Measurements from ENCODE around the gene KEL. TPM values are rescaled to one million over a fixed set of nuclear protein-coding genes. Genes with fewer than 3 reads are reported as not detected.
A peak's percentile ranks its signal among the peaks of the same experiment; 100 is the strongest.

Gene KEL
- total and polyA plus RNA-seq, 7 experiments from 2014 or later: 0.11 to 1.5 (median 0.22) TPM; not detected in 2

- H3K27ac Mint-ChIP-seq: no peak overlapping the region
- H3K4me3 Mint-ChIP-seq: no peak overlapping the region
- Histone ChIP-seq H3K9me3 (ENCODE audit: control insufficient read depth in 2 of 3, low read length in 3 of 3) (peaks cover 0 to 3% (median 0%) of the 10 kb centered on the region in 3 experiments), H3K27me3 (ENCODE audit: control insufficient read depth in 2 of 2, insufficient read depth in 2 of 2, low read length in 2 of 2) (peaks cover 0 to 2% of the 10 kb centered on the region in 2 donors), H3K4me1 (ENCODE audit: control insufficient read depth in 2 of 2, insufficient read depth in 2 of 2, low read length in 2 of 2) (no peaks in the 10 kb centered on the region), H3K36me3 (ENCODE audit: control insufficient read depth in 2 of 3, insufficient read depth in 3 of 3, low read length in 3 of 3) (no peaks in the 10 kb centered on the region), H3K27ac (ENCODE audit: low read depth, low read length) (no peak overlapping the region), H3K4me3 (ENCODE audit: low read length) (no peak overlapping the region)
- peaks cover 0 to 12% (median 0%) of the 10 kb centered on the region in 11 donors for H3K9me3 Mint-ChIP-seq
- peaks cover 0 to 3% (median 0%) of the 10 kb centered on the region in 5 donors for H3K36me3 Mint-ChIP-seq
- H3K4me1 Mint-ChIP-seq: peaks cover 0 to 7% (median 0%) of the 10 kb centered on the region in 7 donors
- DNase-seq (no peak), ATAC-seq (peak; percentile 72)
- CTCF ChIA-PET: no interaction called here
- H3K27me3 Mint-ChIP-seq: peaks cover 16 to 40% (median 20%) of the 10 kb centered on the region in 5 donors
- intact Hi-C loops (cut with micrococcal nuclease): no loop called here
- POLR2A ChIA-PET: interaction anchor here (0.7 kb wide), 1 partner anchor 15 kb away, joined by 3 read pairs; no protein-coding TSS in a partner anchor
These were observed 53.0 kb downstream of the KEL start for GRCh38 chr7:142908921-142909890.

GRCh38 chr7:142908290-142908689 is 53.9 kb downstream of the KEL start:
- H3K36me3 Mint-ChIP-seq: peaks cover 0 to 3% (median 0%) of the 10 kb centered on the region in 5 donors
- DNase-seq: no peak
- no peaks in the 10 kb centered on the region for H3K36me3 ChIP-seq (ENCODE audit: control insufficient read depth in 2 of 3, insufficient read depth in 3 of 3, low read length in 3 of 3)
- peaks cover 0 to 2% of the 10 kb centered on the region in 2 donors for H3K27me3 ChIP-seq (ENCODE audit: control insufficient read depth in 2 of 2, insufficient read depth in 2 of 2, low read length in 2 of 2)
- H3K4me3 ChIP-seq (ENCODE audit: low read length): no peak overlapping the region
- no peak overlapping the region for H3K27ac ChIP-seq (ENCODE audit: low read depth, low read length)
- peaks cover 0 to 3% (median 0%) of the 10 kb centered on the region in 3 experiments for H3K9me3 ChIP-seq (ENCODE audit: control insufficient read depth in 2 of 3, low read length in 3 of 3)
- intact Hi-C loops (cut with micrococcal nuclease): no loop called here
- no peaks in the 10 kb centered on the region for H3K4me1 ChIP-seq (ENCODE audit: control insufficient read depth in 2 of 2, insufficient read depth in 2 of 2, low read length in 2 of 2)
- CTCF ChIA-PET: no interaction called here
- no peak overlapping the region for H3K4me3 Mint-ChIP-seq
- POLR2A ChIA-PET: no interaction called here
- peaks cover 0 to 13% (median 0%) of the 10 kb centered on the region in 11 donors for H3K9me3 Mint-ChIP-seq
- no peak for ATAC-seq
- H3K27me3 Mint-ChIP-seq: peaks cover 13 to 35% (median 18%) of the 10 kb centered on the region in 5 donors
- no peak overlapping the region for H3K27ac Mint-ChIP-seq
- H3K4me1 Mint-ChIP-seq: peaks cover 0 to 7% (median 0%) of the 10 kb centered on the region in 7 donors

- Mint-ChIP-seq H3K9me3 (peaks cover 0 to 18% (median 0%) of the 10 kb centered on the region in 11 donors), H3K4me3 (no peak overlapping the region), H3K27ac (no peak overlapping the region), H3K27me3 (peaks cover 6 to 31% (median 18%) of the 10 kb centered on the region in 5 donors), H3K36me3 (peaks cover 0 to 3% (median 0%) of the 10 kb centered on the region in 5 donors), H3K4me1 (peaks cover 0 to 7% (median 0%) of the 10 kb centered on the region in 7 donors)
- POLR2A ChIA-PET: no interaction called here
- H3K9me3 ChIP-seq (ENCODE audit: control insufficient read depth in 2 of 3, low read length in 3 of 3): peaks cover 0 to 3% (median 0%) of the 10 kb centered on the region in 3 experiments
- ATAC-seq (no peak), DNase-seq (no peak)
- H3K4me1 ChIP-seq (ENCODE audit: control insufficient read depth in 2 of 2, insufficient read depth in 2 of 2, low read length in 2 of 2): no peaks in the 10 kb centered on the region
- no peak overlapping the region for H3K4me3 ChIP-seq (ENCODE audit: low read length)
- intact Hi-C loops (cut with micrococcal nuclease): no loop called here
- H3K27me3 ChIP-seq (ENCODE audit: control insufficient read depth in 2 of 2, insufficient read depth in 2 of 2, low read length in 2 of 2): peaks cover 0 to 2% of the 10 kb centered on the region in 2 donors
- no peaks in the 10 kb centered on the region for H3K36me3 ChIP-seq (ENCODE audit: control insufficient read depth in 2 of 3, insufficient read depth in 3 of 3, low read length in 3 of 3)
- no peak overlapping the region for H3K27ac ChIP-seq (ENCODE audit: low read depth, low read length)
- CTCF ChIA-PET: no interaction called here
These were observed 55.5 kb downstream of the KEL start for GRCh38 chr7:142906643-142907042.

GRCh38 chr7:142905759-142906158 is 56.4 kb downstream of the KEL start:
- Mint-ChIP-seq H3K27me3 (peaks cover 6 to 26% (median 17%) of the 10 kb centered on the region in 5 donors), H3K36me3 (peaks cover 0 to 3% (median 0%) of the 10 kb centered on the region in 5 donors), H3K9me3 (peaks cover 0 to 18% (median 0%) of the 10 kb centered on the region in 11 donors), H3K4me3 (no peak overlapping the region), H3K27ac (no peak overlapping the region), H3K4me1 (peaks cover 0 to 7% (median 0%) of the 10 kb centered on the region in 7 donors)
- ATAC-seq (no peak), DNase-seq (no peak)
- CTCF ChIA-PET: no interaction called here
- Histone ChIP-seq H3K4me1 (ENCODE audit: control insufficient read depth in 2 of 2, insufficient read depth in 2 of 2, low read length in 2 of 2) (no peaks in the 10 kb centered on the region), H3K27ac (ENCODE audit: low read depth, low read length) (no peak overlapping the region), H3K27me3 (ENCODE audit: control insufficient read depth in 2 of 2, insufficient read depth in 2 of 2, low read length in 2 of 2) (peaks cover 0 to 2% of the 10 kb centered on the region in 2 donors), H3K4me3 (ENCODE audit: low read length) (no peak overlapping the region), H3K9me3 (ENCODE audit: control insufficient read depth in 2 of 3, low read length in 3 of 3) (peaks cover 0 to 3% (median 0%) of the 10 kb centered on the region in 3 experiments), H3K36me3 (ENCODE audit: control insufficient read depth in 2 of 3, insufficient read depth in 3 of 3, low read length in 3 of 3) (no peaks in the 10 kb centered on the region)
- intact Hi-C loops (cut with micrococcal nuclease): no loop called here
- POLR2A ChIA-PET: no interaction called here

GRCh38 chr7:142904128-142904527 is 58.0 kb downstream of the KEL start:
- no peak for ATAC-seq
- Histone ChIP-seq H3K36me3 (ENCODE audit: control insufficient read depth in 2 of 3, insufficient read depth in 3 of 3, low read length in 3 of 3) (no peaks in the 10 kb centered on the region), H3K9me3 (ENCODE audit: control insufficient read depth in 2 of 3, low read length in 3 of 3) (peaks cover 0 to 3% (median 0%) of the 10 kb centered on the region in 3 experiments), H3K27me3 (ENCODE audit: control insufficient read depth in 2 of 2, insufficient read depth in 2 of 2, low read length in 2 of 2) (peaks cover 0 to 2% of the 10 kb centered on the region in 2 donors), H3K27ac (ENCODE audit: low read depth, low read length) (no peak overlapping the region), H3K4me1 (ENCODE audit: control insufficient read depth in 2 of 2, insufficient read depth in 2 of 2, low read length in 2 of 2) (no peaks in the 10 kb centered on the region), H3K4me3 (ENCODE audit: low read length) (no peak overlapping the region)
- peaks cover 0 to 21% (median 15%) of the 10 kb centered on the region in 5 donors for H3K27me3 Mint-ChIP-seq
- CTCF ChIA-PET: no interaction called here
- H3K36me3 Mint-ChIP-seq: peaks cover 0 to 3% (median 0%) of the 10 kb centered on the region in 5 donors
- H3K27ac Mint-ChIP-seq: no peak overlapping the region
- no peak for DNase-seq
- H3K4me3 Mint-ChIP-seq: no peak overlapping the region
- intact Hi-C loops (cut with micrococcal nuclease): no loop called here
- H3K4me1 Mint-ChIP-seq: peaks cover 0 to 5% (median 0%) of the 10 kb centered on the region in 7 donors
- peaks cover 0 to 18% (median 0%) of the 10 kb centered on the region in 11 donors for H3K9me3 Mint-ChIP-seq
- POLR2A ChIA-PET: no interaction called here

- ATAC-seq: no peak
- ChIA-PET POLR2A (no interaction called here), CTCF (no interaction called here)
- Mint-ChIP-seq H3K9me3 (peaks cover 0 to 18% (median 0%) of the 10 kb centered on the region in 11 donors), H3K36me3 (peaks cover 0 to 3% (median 0%) of the 10 kb centered on the region in 5 donors), H3K4me1 (no peaks in the 10 kb centered on the region), H3K4me3 (no peak overlapping the region), H3K27ac (no peak overlapping the region), H3K27me3 (peaks cover 0 to 25% (median 0%) of the 10 kb centered on the region in 5 donors)
- Histone ChIP-seq H3K4me3 (ENCODE audit: low read length) (no peak overlapping the region), H3K9me3 (ENCODE audit: control insufficient read depth in 2 of 3, low read length in 3 of 3) (peaks cover 0 to 3% (median 0%) of the 10 kb centered on the region in 3 experiments), H3K36me3 (ENCODE audit: control insufficient read depth in 2 of 3, insufficient read depth in 3 of 3, low read length in 3 of 3) (no peaks in the 10 kb centered on the region), H3K27ac (ENCODE audit: low read depth, low read length) (no peak overlapping the region), H3K4me1 (ENCODE audit: control insufficient read depth in 2 of 2, insufficient read depth in 2 of 2, low read length in 2 of 2) (no peaks in the 10 kb centered on the region), H3K27me3 (ENCODE audit: control insufficient read depth in 2 of 2, insufficient read depth in 2 of 2, low read length in 2 of 2) (peaks cover 0 to 2% of the 10 kb centered on the region in 2 donors)
- no peak for DNase-seq
- intact Hi-C loops (cut with micrococcal nuclease): no loop called here
These were observed 60.5 kb downstream of the KEL start for GRCh38 chr7:142901426-142902259.
